GM18951 (cell line): ENCODE results near the gene ACOXL.

ENCODE experiments used
- POLR2A ChIP-seq: IDR thresholded peaks from 4 replicates; pipeline ENCODE4 v1.6.1; 2011; ENCODE audit warnings: mild to moderate bottlenecking; ENCODE audit not compliant: insufficient read length, insufficient read depth; ENCODE audit errors: extremely low read depth
- in situ Hi-C: fragments of 300-500 bp; cut with MboI; formaldehyde crosslinking; loops from one replicate; pipeline ENCODE4 v1.12.0; 2022; ENCODE audit warnings: low sequenced_read_pairs, mixed read lengths, inconsistent platforms; ENCODE audit not compliant: unreplicated experiment

The ACOXL gene

DNA sequence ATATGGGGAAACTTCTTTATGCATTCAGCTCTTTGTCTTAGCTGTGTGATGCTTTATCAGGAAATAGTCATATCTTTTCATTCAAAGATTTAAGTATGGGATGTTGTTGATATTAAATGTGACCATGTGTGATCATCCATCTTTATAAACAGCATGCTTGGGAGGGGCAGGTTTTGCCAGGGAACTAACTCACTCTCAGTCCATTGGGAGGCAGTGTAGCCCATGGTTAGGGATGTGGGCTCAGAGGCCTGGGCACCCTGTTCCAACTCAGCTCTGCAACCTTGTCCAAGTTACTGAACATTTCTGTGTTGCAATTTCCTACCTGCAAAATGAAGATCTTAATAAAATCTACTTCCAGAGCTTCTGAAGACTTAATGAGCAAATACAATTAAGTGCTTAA is 296.3 kb downstream of the ACOXL start:
- no peak for TF ChIP-seq POLR2A
- in situ Hi-C loops = no loop called here

DNA sequence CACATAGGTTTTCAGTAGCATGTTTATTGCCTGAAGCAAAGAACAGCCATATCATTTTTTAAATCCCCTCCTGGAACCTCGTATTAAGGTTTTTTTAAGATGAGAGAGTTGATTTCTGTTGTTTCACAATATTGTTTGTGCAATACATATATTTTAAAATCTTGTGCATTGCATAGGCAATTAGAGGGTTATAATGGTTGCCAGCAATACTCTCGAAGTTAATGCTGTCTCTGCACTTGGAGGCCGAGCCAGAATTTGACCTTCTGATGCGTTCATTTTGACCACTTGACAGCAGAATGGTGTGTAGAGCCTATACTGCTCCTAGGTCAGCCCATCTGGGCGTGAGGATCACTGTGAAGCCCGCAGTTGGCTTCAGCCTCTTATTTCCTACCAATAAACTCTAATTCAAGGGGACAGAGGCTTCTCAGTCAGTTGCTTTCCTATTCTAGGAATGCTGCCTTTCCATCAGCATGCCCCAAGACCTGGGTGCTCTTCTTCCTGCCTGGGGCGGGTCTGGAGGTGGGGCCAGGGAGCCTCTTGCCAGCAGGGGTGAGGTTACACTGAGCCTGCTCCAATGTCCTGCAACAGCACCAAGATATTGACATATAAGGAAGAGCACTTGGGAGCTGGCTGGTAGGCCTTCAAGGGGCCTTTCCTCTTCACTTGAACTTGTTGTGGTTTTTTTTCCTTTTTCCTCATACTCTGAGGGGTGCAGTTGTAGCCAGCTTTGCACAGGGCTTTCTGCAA is 297.0 kb downstream of the ACOXL start:
- in situ Hi-C loops = no loop called here

DNA sequence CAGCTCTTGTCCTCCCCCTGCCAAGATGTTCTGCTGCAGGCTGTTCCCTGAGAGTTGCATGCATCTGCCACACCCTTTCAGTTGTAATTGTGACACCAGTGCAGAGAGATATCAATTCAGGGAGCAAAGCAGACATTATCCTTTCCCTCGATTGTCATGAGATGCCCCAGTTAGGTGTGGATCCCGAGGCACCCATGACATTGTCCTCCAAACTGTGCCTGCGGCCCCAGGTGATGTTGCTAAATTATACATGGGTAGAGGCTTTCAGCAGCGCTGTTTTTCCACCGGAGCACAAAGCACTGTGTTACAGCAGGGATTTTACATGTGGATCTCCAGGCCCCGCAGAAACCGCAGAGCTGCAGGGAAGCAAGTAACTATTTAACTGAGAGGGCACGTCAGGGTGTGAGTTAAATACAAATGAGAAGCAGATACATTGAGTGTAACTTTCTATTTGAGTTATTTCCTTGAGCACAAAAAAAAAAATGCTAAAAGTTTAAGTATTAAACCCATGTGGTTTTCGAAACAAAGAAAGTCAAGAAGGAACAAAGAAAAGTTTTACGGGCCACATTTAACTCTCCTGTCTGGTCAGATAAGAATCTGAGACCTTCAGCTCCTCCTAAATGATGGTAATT is 298.0 kb downstream of the ACOXL start:
- in situ Hi-C loops = no loop called here

More for the DNA sequence above, 297.0 kb downstream of the ACOXL start:
- no peak for TF ChIP-seq POLR2A

DNA sequence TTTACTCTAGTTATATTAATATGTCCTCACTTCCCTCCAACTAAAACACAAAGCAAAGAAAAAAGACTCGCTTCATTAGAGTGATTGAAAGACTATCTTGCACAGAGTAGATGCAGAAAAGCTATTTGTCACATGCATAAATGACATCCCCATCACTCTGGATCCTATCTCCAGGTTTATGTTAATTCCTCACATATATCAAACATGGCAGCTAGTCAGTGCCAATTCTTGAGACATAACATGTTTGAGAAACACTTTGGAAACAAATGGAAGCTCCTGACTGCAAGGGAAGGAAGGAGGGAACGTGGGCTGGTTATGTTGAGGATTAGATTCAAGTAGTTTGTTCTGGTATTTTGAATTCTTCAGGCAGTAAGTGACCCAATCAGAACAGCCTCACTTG is 298.6 kb downstream of the ACOXL start:
- TF ChIP-seq POLR2A = no peak
- in situ Hi-C loops = no loop called here

More for the DNA sequence above, 298.0 kb downstream of the ACOXL start:
- TF ChIP-seq POLR2A = no peak

DNA sequence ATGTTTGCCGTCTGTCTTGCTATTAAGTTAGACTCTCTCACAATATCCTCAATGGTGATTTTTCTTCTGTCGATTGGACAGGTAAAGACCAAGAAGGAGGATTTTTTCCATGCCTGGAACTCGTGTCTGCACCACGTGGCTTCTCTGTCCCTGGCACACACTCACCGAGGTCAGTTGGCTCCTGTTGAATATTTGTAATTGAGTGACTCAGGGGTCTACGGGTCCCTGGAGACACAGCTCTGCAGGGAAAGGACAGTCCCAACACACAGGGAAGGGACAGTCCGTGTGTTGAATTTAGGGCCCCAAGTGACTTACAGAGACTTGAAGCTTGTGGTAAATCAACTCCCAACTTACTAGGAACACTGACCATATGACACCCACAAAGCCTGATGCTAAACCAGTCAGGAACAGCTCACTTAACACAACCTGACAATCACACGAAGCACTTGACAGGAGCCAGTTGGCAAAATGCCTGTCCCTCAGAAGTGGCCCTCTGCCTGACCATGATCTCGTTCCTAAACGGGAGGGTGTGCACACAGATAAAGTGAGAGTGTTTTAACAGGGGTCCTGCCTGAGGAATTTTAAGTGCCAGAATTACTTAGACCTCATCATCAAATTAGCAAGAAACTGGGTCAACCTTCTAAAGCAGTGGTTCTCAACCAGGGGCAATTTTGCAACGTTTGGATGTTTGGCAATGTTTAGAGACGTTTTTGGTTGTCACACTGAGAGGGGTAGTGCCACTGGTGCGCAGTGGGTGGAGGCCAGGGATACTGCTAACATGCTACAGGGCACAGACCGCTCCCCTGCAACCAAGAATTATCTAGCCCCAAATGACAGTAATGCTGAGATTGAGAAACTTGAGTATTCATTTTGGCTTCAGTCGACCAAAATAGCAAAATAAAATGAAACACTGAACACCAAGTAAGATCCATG is 299.4 kb downstream of the ACOXL start:
- no peak for TF ChIP-seq POLR2A
- in situ Hi-C loops = no loop called here

DNA sequence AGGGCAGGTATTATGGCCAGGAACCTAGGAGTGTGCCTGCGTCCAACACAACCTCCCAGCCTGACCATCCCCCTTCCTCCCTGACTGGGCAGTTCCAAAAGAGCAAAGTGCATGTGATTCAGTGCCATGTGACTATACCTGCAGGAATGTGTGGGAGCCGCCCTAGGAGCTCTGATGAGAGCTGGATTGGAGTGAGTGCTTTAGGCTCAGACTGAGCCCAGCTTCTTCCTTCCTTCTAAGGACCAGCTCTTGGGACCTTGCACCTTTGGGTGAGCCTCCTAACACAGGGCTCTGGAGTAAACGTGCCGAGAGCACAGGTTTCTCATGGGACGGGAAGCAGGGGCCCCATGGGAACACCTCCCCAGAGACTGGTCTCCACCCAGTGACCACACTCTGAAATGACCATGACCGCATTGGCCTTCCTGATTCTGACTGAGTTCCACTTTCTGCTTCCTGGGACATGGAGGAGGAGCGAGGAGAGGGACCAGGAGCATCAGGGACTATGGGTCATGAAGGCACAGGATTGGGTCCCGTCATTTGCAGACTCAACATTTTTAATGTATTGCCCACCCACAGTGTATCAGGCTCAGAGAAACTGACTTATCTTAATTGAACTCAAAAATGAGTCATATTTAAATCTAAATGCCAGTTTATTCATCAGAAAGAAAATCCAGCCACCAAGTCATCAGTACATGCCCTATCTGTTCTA is 300.5 kb downstream of the ACOXL start:
- in situ Hi-C loops = no loop called here
- TF ChIP-seq POLR2A = no peak

DNA sequence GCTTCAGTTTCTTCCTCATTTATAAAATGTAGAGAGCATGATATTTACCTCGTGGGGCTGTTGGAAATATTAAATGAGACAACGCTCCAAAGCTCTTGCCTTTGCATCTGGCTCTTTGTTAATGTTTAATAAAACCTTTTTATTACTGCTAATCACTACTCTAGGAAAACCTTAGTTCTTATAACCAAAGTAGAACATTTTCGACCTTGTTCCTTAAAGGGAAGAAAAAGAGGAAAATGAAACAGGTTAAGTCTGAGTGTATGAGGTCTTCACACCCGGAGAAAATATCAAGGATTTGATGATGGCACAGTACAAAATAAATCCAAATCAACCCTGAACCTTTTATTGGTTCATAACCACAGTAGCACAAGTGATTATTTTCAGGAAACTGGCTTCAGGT is 301.8 kb downstream of the ACOXL start:
- in situ Hi-C loops = no loop called here
- TF ChIP-seq POLR2A = no peak

DNA sequence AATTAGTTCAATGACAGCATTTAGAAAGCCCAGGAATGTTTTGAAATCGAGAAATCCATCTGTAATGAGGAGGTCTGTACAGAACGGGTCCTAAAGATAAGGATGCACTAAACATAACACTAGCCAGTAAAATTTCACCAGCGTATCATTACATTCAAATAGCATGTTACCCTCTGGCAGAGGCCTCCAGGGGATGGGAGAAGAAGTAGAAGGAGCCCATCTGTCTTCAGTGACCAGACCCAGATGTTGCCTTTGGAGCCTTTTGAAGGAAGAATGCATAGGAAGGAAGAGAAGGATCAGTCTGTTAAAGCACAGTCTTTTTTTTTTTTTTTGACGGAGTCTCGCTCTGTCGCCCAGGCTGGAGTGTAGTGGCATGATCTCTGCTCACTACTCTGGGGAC is 302.2 kb downstream of the ACOXL start:
- TF ChIP-seq POLR2A = no peak
- in situ Hi-C loops = no loop called here

DNA sequence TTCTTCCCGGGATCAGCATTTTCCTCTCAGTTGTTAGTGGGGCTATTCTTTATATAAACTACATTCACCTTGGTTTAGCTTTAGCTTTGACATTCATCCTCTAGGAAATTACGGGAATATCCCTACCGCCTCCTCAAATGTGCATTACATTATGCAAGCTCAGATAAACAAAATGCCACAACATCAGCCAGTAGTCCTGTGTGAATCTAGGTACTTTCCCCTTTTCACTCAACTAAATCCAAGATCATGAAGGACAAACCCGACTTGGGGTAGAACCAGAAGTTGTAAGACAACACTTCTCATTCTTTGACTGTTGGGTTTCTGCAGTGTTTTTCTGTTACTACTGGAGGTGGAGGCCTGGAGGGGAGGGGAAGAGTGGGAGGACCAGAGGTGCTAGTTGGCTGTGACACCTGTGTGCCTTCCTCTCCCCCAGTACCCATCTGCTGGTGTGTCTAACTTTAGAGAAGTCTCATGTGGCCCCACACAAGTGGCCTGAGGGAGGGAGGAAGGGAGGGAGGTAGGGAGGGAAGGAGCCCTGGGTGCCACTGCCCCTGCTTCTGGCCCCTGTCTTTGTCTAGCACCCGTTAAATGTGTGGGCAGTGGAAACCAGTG is 303.6 kb downstream of the ACOXL start:
- in situ Hi-C loops = no loop called here
- no peak for TF ChIP-seq POLR2A

DNA sequence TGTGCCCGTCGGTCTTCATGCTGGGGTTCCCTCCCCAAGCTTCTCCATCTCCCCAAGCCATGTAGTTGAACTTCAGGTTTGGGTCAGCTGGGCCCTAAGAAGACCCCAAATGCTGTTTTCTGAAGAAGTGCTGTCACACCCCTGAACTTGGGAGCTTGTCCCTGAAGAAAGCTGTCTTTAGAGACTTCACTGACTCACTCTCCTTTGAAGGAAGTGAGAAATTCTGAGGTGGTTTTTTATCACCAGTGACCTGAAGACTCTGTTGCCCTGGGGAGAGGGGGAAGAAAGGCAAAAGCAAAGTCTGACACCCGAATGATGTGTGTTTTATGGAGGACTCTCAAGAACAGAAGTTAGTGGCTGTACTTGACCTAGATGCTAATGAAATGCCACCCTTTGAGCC is 304.8 kb downstream of the ACOXL start:
- in situ Hi-C loops = no loop called here

DNA sequence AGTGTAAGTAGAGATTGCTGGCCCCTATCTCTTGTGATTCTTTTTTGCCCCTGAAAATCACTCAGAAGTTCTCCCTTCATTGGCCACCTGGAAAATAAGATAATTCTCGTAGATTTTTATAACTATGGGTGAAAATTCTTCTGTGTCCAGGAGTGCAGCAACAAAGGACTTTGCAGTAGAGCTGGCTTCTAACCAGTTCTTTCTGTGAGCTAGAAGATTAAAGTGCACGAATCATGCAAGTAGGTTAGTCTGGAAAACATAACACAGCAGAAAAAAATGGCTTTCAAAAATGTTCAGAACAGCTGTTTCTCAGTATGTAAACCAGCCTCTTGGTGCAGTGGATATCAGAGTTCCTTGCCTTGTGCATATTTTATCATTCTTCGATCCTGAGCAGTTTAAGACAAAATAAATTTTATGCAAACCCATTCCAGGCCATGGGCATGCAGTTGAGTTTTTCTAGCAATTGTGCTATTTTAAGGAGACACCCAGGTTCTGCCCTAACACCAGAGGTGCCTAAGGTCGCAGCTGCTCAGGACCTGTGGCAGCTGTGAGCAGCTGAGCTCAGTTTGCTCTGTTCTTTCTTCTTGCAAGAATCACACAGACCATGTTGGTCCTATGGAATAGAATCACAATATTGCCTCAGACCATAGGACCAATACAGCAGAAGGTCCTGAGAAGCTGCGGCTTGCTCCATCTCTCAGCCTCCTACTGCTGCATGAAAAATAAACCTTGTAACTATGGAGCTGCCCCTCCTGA is 307.4 kb downstream of the ACOXL start:
- no peak for TF ChIP-seq POLR2A
- in situ Hi-C loops = no loop called here

More for the DNA sequence above, 304.8 kb downstream of the ACOXL start:
- TF ChIP-seq POLR2A = no peak
